ENCODE measurements around the gene AVPR2. TPM values are rescaled to one million over a fixed set of nuclear protein-coding genes. Genes with fewer than 3 reads are reported as not detected.

The AVPR2 gene
- total and polyA plus RNA-seq, 4 donors: 0.51 to 2.5 (median 0.84) TPM

DNA sequence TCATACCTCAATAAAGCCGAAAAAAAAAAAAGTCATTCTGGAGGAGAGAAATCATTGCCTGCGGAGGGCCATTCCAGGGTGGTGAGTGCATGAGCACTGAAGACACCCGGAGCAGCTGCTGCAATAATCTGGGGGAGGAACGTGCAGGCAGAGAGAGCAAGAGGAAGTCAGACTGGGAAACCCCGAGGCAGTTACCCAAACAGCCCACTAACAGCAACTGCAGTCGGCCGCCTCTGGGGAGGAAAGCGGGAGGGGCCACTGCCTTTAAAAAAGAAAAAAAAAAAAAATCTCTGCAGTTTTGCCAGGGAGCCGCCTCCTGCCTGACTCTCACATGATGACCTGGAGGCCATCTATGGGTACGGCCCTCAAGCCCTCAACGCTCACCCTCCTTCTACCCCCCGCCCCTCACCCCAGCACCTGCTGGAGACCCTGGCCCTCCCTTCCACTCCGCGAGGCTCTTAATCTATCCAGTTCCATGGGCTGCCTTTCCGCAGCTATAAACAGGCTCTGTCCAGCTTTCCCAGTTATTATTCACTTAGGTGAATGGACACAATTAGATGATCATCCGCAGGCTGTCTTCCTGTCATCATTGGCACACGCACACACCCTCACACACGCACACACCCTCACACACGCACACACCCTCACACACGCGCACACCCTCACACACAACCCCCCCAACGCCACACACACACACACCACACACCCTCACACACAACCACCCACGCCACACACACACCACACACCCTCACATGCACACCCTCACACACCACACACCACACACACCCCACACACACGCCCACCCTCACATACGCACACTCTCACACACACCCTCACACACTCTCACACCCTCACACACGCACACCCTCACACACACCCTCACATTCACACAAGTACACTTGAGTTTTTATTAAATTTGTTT lies 3.4 kb upstream of the AVPR2 start:
- no peaks in the 10 kb centered on the region for H3K36me3 ChIP-seq (ENCODE audit: control insufficient read depth in 4 of 4, insufficient read depth in 4 of 4, low read length in 4 of 4)
- DNase-seq: peak; percentile 47 to 49 (median 47)

GRCh38 chrX:153901753-153902140 lies 2.7 kb upstream of the AVPR2 start:
- WGBS, 2 donors: 54% methylated on average over 8 of the region's 8 CpGs
- no peak overlapping the region for H3K4me3 ChIP-seq
- no peak for ATAC-seq (ENCODE audit: insufficient read depth, low FRiP score)

More for the DNA sequence above, 3.4 kb upstream of the AVPR2 start:
- Histone ChIP-seq H3K27ac (ENCODE audit: low read depth in 1 of 2, low read length in 1 of 2) (no peak overlapping the region), H3K9me3 (ENCODE audit: control insufficient read depth in 4 of 4, insufficient read depth in 3 of 4, low read length in 3 of 4) (peaks cover 0 to 11% (median 0%) of the 10 kb centered on the region in 4 donors), H3K4me3 (no peak overlapping the region), H3K9ac (ENCODE audit: insufficient read depth in 1 of 2, low read length in 2 of 2) (no peak overlapping the region), H3K27me3 (ENCODE audit: control insufficient read depth in 3 of 3, insufficient read depth in 3 of 3, low read length in 2 of 3) (peaks cover 2 to 11% (median 7%) of the 10 kb centered on the region in 3 donors), H3K4me1 (ENCODE audit: control insufficient read depth in 5 of 5, insufficient read depth in 5 of 5, low read length in 5 of 5) (peaks cover 0 to 16% (median 0%) of the 10 kb centered on the region in 5 donors)
- WGBS, 2 donors: 28 to 47% methylated on average over 14 to 26 of the region's 26 CpGs
- TF ChIP-seq CTCF (IDR thresholded peaks at IDR 0.05; ENCODE audit: control extremely low read depth, extremely low read depth): no peak
- ATAC-seq (ENCODE audit: insufficient read depth, low FRiP score): no peak

DNA sequence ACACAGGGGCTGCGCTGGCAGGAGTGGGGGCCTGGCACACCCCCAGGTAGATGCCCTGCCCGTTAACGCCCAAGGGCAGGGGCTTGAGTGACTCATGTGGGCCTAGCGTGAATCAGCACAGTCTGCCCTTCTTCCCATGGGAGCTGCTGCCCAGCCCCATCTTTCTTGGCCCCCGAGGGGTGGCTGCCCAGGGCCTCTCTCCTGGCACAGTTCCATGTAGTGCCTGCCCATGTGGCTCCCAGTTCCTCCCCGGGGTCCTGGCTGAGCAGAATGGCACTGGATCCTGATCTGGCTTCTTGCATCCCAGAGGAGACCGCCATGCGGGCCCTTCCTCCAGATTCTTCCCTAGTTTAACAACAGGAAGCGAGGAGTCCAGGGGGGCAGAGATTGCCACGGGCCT lies 2.1 kb upstream of the AVPR2 start:
- H3K9me3 ChIP-seq (ENCODE audit: control insufficient read depth in 4 of 4, insufficient read depth in 3 of 4, low read length in 3 of 4): peaks cover 0 to 10% (median 0%) of the 10 kb centered on the region in 4 donors
- TF ChIP-seq CTCF (IDR thresholded peaks at IDR 0.05; ENCODE audit: control extremely low read depth, extremely low read depth): no peak
- DNase-seq (no peak), ATAC-seq (ENCODE audit: insufficient read depth, low FRiP score) (no peak)
- no peak overlapping the region for H3K27ac ChIP-seq (ENCODE audit: low read depth in 1 of 2, low read length in 1 of 2)
- no peaks in the 10 kb centered on the region for H3K36me3 ChIP-seq (ENCODE audit: control insufficient read depth in 4 of 4, insufficient read depth in 4 of 4, low read length in 4 of 4)
- H3K4me1 ChIP-seq (ENCODE audit: control insufficient read depth in 5 of 5, insufficient read depth in 5 of 5, low read length in 5 of 5): peaks cover 0 to 16% (median 0%) of the 10 kb centered on the region in 5 donors
- H3K9ac ChIP-seq (ENCODE audit: insufficient read depth in 1 of 2, low read length in 2 of 2): no peak overlapping the region
- H3K4me3 ChIP-seq: no peak overlapping the region
- H3K27me3 ChIP-seq (ENCODE audit: control insufficient read depth in 3 of 3, insufficient read depth in 3 of 3, low read length in 2 of 3): peaks cover 2 to 7% (median 5%) of the 10 kb centered on the region in 3 donors
- WGBS, 2 donors: 51 to 62% methylated on average over 8 to 10 of the region's 10 CpGs

More at GRCh38 chrX:153901753-153902140, 2.7 kb upstream of the AVPR2 start:
- TF ChIP-seq CTCF (IDR thresholded peaks at IDR 0.05; ENCODE audit: control extremely low read depth, extremely low read depth): no peak
- no peak overlapping the region for H3K27ac ChIP-seq (ENCODE audit: low read depth in 1 of 2, low read length in 1 of 2)
- H3K27me3 ChIP-seq (ENCODE audit: control insufficient read depth in 3 of 3, insufficient read depth in 3 of 3, low read length in 2 of 3): peaks cover 2 to 7% (median 6%) of the 10 kb centered on the region in 3 donors
- no peak for DNase-seq
- no peaks in the 10 kb centered on the region for H3K36me3 ChIP-seq (ENCODE audit: control insufficient read depth in 4 of 4, insufficient read depth in 4 of 4, low read length in 4 of 4)
- H3K9ac ChIP-seq (ENCODE audit: insufficient read depth in 1 of 2, low read length in 2 of 2): no peak overlapping the region
- H3K9me3 ChIP-seq (ENCODE audit: control insufficient read depth in 4 of 4, insufficient read depth in 3 of 4, low read length in 3 of 4): peaks cover 0 to 10% (median 0%) of the 10 kb centered on the region in 4 donors
- peaks cover 0 to 16% (median 0%) of the 10 kb centered on the region in 5 donors for H3K4me1 ChIP-seq (ENCODE audit: control insufficient read depth in 5 of 5, insufficient read depth in 5 of 5, low read length in 5 of 5)

Data from lung (tissue), 12 donors.